ENCODE results near the gene TNK1.
"Not testable (repeated sequence)": the region's sequence is repeated elsewhere in the genome, so short reads cannot be mapped to it uniquely, and the experiment has no call there.

Gene TNK1

DNA sequence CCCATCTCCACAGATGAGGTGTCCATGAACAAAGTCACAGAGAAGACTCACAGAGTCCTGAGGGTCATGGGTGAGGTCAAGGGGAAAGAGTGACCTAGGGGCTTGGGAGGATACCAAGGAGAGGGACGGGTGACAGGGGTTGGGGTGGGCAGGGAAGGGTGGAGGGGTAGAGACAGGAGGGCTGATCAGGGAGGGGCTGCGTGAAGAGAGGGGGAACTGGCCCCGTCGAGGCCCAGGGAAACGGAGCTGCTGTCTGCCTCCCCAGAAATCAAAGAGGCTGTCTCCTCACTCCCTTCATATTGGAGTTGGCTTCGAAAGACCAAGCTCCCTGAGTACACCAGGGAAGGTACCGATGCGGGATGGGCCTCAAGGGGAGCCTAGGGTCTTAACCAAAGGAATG is 25.3 kb upstream of the TNK1 start:
- ATAC-seq, result no peak

DNA sequence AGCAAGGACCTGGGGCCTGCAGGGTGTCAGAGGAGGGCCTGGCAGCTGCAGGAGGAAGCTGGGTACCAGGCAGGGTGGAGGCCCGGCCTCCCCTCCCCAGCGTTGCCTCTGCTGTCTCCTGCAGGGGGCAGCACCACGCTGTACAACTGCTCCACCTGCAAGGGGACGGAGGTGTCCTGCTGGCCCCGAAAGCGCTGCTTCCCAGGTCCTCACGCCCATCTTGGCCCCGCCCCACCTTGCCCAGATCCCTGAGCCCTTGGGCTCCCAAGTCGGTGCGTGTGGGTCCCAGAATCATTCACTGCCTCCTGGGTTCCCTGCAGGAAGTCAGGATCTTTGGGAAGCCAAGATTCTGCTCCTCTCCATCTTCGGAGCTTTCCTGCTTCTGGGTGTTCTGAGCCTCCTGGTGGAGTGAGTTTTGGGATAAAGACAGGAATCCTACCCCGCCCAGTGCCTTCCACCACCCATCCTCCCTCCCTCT is 24.8 kb upstream of the TNK1 start:
- ATAC-seq, result peak; percentile 64 to 71

DNA sequence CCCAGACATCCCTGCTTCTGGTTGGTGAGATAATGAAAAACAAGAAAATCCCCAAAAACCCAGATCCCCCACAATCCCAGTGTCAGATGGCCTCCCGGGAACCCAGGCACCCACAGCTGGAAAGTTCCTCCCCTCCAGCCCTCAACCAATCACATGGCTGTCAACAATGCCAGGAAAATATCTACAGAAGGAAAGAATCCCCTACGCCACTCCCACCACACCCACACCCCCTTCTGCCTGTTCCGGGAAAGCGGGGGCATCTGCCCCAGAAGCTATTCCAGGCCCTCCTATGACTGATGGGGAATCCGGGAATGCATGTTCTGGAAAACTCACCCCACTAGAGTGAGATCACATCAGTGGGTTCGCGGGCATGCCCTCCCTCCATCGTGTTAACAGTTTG is 24.1 kb upstream of the TNK1 start:
- no peak for ATAC-seq

DNA sequence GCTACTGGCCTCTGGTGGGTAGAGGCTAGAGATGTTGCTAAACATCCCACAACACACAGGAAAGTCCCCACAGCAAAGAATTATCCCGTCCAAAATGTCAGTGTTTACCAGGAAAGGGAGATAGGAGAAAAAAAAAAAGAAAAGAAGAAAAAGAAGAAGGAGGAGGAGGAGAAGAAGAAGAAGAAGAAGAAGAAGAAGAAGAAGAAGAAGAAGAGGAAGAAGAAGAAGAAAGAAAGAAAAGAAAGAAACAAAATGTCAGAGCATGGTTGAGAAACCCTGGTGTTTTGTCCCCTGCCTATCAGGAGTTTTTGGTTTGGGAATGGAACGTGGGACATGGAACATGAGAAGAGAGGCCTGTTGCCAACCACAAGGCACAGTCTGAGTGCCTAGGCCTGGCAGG is 23.5 kb upstream of the TNK1 start:
- ATAC-seq, result no peak

DNA sequence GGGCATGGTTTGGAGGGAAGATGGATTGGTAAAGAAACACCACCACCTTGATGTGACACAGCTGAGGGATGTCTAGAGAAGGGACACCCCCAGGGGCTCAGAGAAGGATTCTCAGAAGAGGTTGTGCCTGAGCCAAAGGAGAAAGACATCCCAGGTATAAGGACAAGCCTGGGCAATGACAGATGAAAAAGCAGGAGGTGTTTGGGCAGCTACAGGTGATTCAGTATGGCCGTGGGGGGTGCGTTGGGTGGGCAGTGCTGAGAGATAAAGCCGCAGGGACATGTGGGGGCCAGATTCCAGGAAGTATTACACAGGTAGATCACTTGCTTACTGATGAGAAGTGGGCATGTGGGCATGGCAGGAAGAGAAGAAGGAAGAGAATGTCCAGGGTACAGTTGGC is 19.0 kb upstream of the TNK1 start:
- no peak for ATAC-seq

DNA sequence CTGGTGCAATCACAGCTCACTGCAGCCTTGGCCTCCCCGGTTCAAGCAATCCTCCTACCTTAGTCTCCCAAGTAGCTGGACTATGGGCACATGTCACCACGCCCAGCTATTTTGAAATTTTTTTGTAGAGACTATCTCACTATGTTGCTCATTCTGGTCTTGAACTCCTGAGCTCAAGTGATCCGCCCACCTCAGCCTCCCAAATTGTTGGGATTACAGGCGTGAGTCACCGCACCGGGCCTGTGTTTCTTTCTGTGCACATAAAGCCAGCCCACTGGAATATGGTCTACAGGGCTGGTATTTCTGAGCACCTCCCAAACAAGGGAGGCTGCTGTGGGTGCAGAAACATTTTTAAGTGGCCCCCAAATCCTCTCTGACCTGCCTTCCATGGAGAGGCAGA is 17.6 kb upstream of the TNK1 start:
- ATAC-seq, result no peak

DNA sequence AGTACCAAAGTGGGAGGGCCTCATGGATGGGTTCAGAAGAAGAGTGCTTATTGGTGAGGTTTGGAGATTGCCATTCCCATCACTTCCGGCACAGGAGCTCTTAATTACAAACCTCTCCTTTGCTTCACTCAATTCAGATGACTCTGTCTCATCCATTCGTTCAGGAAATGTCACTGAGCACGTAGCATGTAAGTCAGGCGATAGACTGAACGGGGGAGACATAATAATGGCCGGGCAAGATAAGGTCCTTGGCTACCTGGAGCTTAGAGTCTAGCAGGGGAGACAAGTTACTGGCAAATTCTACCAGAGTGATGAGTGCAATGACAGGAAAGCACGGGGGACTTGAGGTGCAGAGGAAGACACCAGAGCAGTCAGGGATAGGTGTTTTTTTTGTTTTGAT is 14.9 kb upstream of the TNK1 start:
- ATAC-seq, result not testable (repeated sequence)

DNA sequence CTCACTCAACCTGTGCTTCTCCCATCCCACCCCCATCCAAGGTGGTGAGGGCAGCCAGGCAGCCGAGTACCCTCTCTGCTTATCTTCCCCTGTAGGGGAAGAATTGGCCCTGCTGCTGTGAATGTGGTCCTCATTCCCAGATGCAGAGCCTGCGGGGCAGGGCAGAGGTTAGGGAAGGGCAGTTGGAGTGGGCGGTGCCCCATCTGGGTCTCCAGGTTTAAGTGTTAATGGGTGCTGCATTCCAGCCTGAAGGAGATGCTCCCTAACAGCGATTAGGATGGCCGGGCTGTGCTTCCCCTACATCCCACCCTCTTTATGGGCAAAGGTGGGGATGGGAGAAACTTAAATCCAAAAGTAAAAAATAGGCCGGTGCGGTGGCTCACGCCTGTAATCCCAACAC is 13.8 kb upstream of the TNK1 start:
- ATAC-seq, result no peak

DNA sequence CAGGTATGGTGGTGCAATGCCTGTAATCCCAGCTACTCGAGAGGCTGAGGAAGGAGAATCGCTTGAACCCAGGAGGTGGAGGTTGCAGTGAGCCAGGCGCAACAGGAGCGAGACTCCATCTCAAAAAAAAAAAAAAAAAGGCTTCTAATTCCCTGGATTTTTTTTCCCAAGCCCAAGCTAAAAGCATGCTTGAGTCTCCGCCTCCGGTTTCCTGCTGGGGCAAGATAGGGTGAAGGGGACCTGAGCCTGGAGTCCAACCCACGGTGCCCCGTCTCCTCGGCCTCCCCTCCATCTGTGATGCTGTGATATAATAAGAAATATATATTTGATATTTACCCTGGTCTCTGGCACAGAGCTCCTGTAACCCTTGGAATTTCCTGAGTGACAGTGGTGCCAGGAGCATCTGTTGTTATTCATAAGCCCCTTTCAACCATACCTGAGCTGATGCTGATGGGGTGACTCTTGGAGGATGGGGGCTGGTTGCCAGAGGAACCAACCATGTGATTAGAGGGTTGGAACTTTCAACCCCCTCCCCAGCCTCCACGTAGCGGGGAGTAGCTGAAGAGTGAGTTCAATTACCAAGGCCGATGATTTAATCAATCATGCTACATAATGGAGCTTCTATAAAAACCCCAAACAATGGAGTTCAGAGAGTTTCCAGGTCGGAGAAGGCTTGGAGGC is 12.8 kb upstream of the TNK1 start:
- ATAC-seq, result no peak

DNA sequence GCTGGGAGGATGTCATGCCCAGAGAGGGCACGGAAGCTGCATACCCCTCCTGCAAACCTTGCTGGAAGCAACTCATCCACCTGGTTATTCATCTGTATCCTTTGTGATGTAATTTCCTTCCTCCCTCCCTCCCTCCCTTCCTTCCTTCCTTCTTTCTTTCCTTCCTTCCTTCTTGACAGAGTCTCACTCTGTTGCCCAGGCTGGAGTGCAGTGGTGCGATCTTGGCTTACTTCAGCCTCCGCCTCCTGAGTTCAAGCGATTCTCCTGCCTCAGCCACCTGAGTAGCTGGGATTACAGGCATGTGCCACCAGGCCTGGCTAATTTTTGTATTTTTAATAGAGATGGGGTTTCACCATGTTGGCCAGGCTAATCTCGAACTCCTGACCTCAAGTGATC is 12.3 kb upstream of the TNK1 start:
- ATAC-seq, result not testable (repeated sequence)

DNA sequence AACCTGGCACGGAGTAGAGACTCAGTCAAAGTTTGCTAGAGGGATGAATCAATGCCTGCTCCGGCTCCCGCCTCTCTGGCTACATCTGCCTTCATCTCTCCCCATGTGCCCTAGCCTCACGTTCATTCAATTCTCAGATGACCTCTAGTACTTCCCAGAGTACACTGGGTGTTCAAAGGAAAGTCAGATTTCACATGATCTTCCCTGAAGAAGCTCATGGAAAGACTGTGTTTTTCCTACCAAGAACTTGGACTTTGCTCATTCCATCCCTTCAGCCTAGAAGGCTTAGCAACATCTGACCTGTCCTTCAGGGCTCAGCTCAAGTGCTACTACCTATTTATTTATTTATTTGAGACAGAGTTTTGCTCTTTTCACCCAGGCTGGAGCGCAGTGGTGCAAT is 11.1 kb upstream of the TNK1 start:
- ATAC-seq, result no peak

DNA sequence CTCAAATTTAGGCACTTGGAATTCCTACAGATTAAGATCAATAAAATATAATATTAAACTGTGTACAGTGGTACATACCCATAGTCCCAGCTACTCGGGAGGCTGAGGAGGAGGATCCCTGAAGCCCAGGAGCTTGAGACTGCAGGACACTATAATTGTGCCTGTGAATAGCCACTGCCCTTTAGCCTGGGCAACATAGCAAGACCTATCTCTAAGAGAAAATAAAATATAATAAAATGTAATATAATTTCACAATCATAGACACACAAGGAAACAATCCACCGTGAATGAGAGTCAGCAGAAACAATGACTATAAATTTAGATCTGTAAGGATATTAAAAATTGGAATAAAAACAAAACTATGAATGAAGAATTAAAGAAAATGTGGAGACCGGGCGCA is 10.0 kb upstream of the TNK1 start:
- no peak for ATAC-seq

DNA sequence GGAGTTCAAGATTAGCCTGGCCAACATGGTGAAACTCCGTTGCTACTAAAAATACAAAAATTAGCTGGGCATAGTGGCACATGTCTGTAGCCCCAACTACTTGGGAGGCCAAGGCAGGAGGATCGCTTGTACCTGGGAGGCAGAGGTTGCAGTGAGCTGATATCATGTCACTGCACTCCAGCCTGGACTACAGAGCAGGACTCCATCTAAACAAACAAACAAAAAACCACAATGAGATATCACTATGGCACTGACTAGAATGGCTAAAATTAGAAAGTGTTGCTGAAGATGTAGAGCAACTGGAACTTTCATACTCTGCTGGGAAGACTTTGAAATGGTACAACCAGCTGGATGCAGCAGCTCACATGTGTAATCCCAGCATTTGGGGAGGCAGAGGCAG is 6.5 kb upstream of the TNK1 start:
- ATAC-seq, result no peak

DNA sequence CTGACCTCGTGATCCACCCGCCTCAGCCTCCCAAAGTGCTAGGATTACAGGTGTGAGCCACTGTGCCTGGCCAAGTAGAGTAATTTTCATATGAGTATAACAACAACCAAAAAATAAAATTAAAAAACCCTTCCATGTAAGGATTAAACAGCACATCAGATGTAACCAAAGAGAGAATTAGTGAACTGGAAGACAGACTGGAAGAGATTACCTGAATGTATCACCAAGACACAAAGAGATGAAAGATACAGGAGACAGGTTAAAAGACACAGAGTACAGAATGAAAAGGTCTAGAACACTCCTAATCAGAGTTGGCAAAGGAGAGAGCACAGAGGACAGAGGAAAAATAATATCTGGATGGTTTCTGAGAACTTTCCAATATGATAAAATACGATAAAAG is 1.8 kb upstream of the TNK1 start:
- no peak for ATAC-seq

DNA sequence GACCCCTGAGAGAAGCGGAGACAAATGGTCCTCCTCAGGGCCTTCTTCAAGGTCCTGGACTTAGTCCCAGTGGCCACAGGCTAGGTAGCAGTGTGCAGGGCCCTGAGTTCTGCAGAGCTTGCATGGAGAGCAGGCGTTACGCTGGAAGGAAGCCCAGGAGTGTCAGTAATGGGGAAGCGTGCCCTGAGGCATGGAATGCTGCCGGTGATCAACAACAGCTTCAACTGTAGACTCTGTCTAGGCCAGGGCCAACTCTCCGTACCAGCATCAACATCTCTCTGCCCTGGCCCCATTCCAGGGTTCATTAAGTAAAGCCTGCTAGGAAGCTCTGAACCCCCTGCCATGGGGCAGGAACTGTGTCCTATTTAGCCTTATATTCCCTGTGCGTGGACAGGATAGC is 568 bp upstream of the TNK1 start:
- ATAC-seq, result no peak

DNA sequence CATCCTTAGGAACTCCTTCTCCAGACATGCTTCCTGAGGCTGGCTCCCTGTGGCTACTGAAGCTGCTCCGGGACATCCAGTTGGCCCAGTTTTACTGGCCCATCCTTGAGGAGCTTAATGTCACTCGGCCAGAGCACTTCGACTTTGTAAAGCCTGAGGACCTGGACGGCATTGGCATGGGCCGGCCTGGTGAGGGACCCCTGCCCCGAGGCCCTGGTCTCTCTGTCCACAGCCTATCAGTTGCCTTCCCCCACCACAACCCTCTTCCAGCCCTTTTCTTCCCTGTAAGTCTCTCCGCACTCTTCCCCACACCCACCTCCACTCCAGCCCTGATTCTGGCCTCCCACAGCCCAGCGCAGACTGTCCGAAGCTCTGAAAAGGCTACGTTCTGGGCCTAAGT is 2.0 kb downstream of the TNK1 start:
- ATAC-seq, result no peak

DNA sequence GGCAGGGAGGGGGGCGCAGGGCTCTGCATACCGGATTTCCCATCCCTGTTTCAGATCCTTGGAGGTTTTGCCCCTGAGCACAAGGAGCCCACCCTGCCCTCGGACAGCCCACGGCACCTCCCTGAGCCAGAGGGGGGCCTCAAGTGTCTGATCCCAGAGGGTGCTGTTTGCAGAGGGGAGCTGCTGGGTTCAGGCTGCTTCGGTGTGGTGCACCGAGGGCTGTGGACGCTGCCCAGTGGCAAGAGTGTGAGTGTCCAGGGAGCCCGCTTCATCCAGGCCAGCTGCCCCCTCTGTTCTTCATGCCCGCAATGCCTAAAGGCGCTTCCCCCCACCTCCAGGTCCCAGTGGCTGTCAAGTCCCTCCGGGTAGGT is 2.5 kb downstream of the TNK1 start:
- ATAC-seq, result no peak

DNA sequence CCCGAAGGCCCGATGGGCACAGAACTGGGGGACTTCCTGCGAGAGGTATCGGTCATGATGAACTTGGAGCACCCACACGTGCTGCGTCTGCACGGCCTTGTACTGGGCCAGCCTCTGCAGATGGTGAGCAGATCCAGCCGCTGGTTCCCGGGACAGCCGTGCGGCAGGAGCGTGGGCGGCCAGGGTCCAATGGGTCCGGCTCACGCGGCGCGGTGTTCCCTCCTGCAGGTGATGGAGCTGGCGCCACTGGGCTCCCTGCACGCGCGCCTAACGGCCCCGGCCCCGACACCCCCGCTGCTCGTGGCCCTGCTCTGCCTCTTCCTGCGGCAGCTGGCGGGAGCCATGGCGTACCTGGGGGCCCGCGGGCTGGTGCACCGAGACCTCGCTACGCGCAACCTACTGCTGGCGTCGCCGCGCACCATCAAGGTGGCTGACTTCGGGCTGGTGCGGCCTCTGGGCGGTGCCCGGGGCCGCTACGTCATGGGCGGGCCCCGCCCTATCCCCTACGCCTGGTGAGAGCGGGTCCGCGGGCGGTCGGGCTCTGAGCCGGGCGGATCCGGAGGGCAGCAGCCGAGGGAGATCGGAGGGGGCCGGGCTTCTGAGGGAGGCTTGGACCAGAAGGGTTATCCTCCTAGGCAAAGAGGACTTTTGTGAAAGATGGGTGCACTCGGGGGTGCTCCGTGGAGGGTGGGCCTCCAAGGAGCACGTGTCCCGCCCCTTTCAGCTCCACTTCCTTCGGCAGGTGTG is 3.0 kb downstream of the TNK1 start:
- ATAC-seq, result peak; percentile 98 to 99

DNA sequence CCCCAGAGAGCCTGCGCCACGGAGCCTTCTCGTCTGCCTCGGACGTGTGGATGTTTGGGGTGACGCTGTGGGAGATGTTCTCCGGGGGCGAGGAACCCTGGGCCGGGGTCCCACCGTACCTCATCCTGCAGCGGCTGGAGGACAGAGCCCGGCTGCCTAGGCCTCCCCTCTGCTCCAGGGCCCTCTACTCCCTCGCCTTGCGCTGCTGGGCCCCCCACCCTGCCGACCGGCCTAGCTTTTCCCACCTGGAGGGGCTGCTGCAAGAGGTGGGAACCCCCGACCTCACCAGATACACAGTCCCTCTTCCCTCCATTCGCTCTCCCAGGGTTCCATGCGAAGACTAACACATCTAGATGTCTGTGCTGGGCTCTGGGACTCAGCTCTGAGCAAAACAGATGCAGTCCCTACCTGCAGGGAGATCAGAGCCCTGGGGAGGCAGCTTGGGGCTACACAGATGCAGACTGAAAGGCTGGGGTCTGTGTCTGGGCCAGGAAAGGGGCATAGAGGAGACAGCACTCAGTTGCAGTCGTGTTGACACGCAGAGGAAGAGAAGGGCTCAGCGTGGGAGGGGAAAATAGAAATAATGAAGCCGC is 3.7 kb downstream of the TNK1 start:
- no peak for ATAC-seq

DNA sequence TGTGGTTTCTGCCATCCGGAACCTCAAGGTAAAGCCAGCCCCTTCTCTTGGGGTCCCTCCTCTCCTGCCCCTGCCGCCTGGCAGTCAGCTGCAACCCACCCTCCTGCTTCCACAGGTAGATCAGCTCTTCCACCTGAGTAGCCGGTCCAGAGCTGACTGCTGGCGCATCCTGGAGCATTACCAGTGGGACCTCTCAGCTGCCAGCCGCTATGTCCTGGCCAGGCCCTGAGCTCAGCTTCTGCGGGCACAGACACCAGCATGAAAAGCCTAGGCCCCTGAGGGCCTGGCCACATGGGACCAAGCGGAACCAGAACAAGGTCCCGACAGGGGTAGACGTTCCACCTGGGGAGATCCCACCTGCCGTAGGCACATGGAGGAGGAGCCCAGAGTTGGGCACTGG is 8.0 kb downstream of the TNK1 start:
- no peak for ATAC-seq

DNA sequence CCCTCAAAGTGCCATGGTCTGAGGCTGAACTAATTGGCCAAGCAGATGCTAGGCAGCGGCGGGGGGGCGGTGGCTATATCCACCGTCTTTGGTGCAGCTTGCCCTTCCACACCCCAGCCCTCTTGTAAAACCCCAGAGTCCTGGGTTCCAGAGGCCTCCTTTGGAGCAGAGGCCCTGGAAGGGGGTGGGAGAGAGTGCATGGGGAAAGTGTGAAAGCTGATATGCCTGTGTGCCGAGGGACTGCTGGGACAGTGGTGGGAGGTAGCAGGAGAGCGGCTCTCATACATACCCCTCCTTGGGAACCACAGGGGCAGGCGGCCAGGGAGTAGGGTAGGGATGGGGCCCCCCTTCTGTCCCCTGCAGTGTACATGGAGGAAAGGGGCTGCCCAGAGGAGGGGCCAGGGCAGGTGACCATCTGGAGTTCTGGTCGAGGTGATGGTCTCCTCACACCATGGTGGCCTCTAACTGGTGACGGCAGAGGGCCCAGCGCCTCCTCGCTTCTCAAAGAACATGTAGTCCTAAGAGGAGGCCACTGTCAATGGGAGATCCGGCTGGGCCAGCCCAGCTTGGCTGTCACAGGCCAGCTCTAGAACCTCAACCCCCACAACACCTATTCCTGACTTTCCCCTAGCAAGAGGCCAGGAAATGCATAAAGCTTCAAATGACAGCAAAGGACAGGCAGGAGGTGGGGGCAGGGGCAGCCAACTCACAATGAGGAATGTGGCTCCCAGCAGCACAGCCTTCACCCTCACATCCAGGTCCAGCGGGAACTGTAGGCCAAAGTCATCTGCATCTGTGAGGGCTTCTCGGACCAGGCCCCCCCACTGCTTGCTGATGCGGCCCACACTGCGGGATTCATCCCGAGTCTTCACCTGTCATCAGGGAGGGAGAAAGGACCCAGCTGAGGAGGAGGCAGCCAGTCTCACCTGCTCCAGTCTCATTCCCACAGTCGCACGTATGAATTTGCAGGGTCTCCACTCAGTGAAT is 9.3 kb downstream of the TNK1 start:
- ATAC-seq, result no peak

DNA sequence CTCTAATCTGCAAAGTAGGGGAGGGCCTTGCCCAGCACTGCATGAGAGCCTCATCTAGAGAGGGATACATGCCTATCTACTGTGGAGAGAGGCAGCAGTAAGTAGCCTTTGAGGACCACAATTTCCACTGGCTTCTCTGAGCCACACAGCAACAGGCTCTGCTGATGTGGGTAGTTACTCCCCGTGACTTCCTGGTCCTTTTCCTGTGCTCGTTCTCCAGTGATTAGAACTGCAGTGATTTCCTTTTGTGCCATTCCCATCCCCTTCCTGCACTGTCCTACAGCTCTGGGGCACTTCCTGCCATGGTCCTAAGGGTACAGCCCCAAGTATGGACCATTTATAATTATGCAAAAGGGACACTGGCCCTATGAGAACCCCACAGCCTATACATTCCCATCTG is 10.4 kb downstream of the TNK1 start:
- ATAC-seq, result no peak

All from activated CD4-positive, CD25-positive, alpha-beta regulatory T cell treated with anti-CD3 and anti-CD28 coated beads, Interleukin-2, amount 50 U/mL, for 24 hours (primary cell).